HCT116 (cell line): ENCODE results near the gene PPP3R1. TPM values are rescaled to one million over a fixed set of nuclear protein-coding genes. Genes with fewer than 3 reads are reported as not detected.
A peak's percentile ranks its signal among the peaks of the same experiment; 100 is the strongest.

Experiments
- ATAC-seq: fragments of 200-7000 bp; cut with Tn5 transposase; 2 replicates; pipeline ENCODE4 v1.9.1; 2020; ENCODE audit warnings: mild to moderate bottlenecking, moderate library complexity
- BruUV-seq: library from RNA; stranded (reverse); fragments of 400-500 nt; replicated peaks from 2 replicates; lab custom pipeline; 2021; lab: Mats Ljungman, UMichigan
- CTCF ChIA-PET: fragments of 300-600 bp; sonication (Branson Sonifier 250); formaldehyde crosslinking; loops from one replicate; lab custom pipeline; 2021; ENCODE audit warnings: antibody characterized with exemption; lab: Charles Lee
- POLR2A ChIA-PET: fragments of 300-600, 350-600 bp; sonication (Branson Sonifier 250); formaldehyde crosslinking; loops from one replicate; lab custom pipeline; 2021; ENCODE audit warnings: antibody characterized with exemption; lab: Charles Lee
- RAD21 ChIA-PET, 2 experiments: fragments of 300-600 bp; sonication (Branson Sonifier 250); formaldehyde crosslinking; loops; one replicate each; lab custom pipeline; 2023; ENCODE audit warnings: low total read pairs in 2 of 2; ENCODE audit not compliant: uncharacterized antibody in 2 of 2, unreplicated experiment in 2 of 2, low non-redundant PET in 1 of 2; lab: Charles Lee
- DNase-seq: peaks from one replicate; pipeline ENCODE4 v3.0.0-alpha.2; 2010; ENCODE audit warnings: low read depth, low spot score
- H2AFZ ChIP-seq: fragments of 200-600 bp; shearing (Covaris generic), sonication (generic); 2 replicates; pipeline ENCODE4 v1.6.1; 2017; ENCODE audit warnings: low read depth, mixed run types, mixed read lengths, antibody characterized with exemption, low read length; ENCODE audit not compliant: poor library complexity, severe bottlenecking
- H3K27ac ChIP-seq: 2 replicates; pipeline ENCODE4 v1.5.1; 2012; ENCODE audit warnings: low read depth, low read length
- H3K27me3 ChIP-seq: fragments of 200-600 bp; sonication (generic); 2 replicates; pipeline ENCODE4 v1.6.1; 2016; ENCODE audit warnings: mixed run types, low read length, mixed read lengths; ENCODE audit not compliant: insufficient read depth
- H3K36me3 ChIP-seq, 2 experiments: fragments of 200-500 bp in 1 of 2; fragments of 200-600 bp in 1 of 2; sonication (Bioruptor generic) in 1 of 2; sonication (generic) in 1 of 2; 2 replicates each; pipeline versions ENCODE4 v1.5.1 to v1.6.1; 2014 to 2016; ENCODE audit warnings: low read length in 2 of 2, inconsistent platforms in 1 of 2, mixed read lengths in 1 of 2, mixed run types in 1 of 2; ENCODE audit not compliant: insufficient read depth in 2 of 2, control insufficient read depth in 1 of 2
- H3K4me1 ChIP-seq, 2 experiments: fragments of 200-600 bp in 1 of 2; sonication (generic) in 1 of 2; 2 replicates each; pipeline versions ENCODE4 v1.5.1 to v1.6.1; 2012 to 2017; ENCODE audit warnings: low read length in 2 of 2, inconsistent platforms in 1 of 2, mild to moderate bottlenecking in 1 of 2, mixed read lengths in 1 of 2, mixed run types in 1 of 2, moderate library complexity in 1 of 2; ENCODE audit not compliant: insufficient read depth in 2 of 2, control insufficient read depth in 1 of 2
- H3K4me2 ChIP-seq: fragments of 200-600 bp; sonication (generic); 2 replicates; pipeline ENCODE4 v1.6.1; 2017; ENCODE audit warnings: mixed run types, low read length, mixed read lengths
- H3K4me3 ChIP-seq, 2 experiments: fragments of 200-600 bp in 1 of 2; sonication (generic) in 1 of 2; replicated peaks in 1 of 2; 2 replicates each; pipeline ENCODE4 v1.5.1; 2011 to 2016; ENCODE audit warnings: low read length in 2 of 2, control low read depth in 1 of 2, low read depth in 1 of 2, mild to moderate bottlenecking in 1 of 2, mixed read lengths in 1 of 2, mixed run types in 1 of 2
- H3K79me2 ChIP-seq: fragments of 200-600 bp; sonication (generic); 2 replicates; pipeline ENCODE4 v1.6.1; 2017; ENCODE audit warnings: mild to moderate bottlenecking, mixed run types, low read length, moderate library complexity, mixed read lengths; ENCODE audit not compliant: insufficient read depth
- H3K9ac ChIP-seq: fragments of 200-600 bp; sonication (generic); 2 replicates; pipeline ENCODE4 v1.6.1; 2016; ENCODE audit warnings: low read length, mixed read lengths
- H3K9me2 ChIP-seq: fragments of 200-600 bp; sonication (generic), shearing (Covaris generic); 2 replicates; pipeline ENCODE4 v1.6.1; 2017; ENCODE audit warnings: mixed run types, mild to moderate bottlenecking, moderate library complexity; ENCODE audit not compliant: insufficient read depth
- H3K9me3 ChIP-seq, 2 experiments: fragments of 200-500 bp in 1 of 2; fragments of 200-600 bp in 1 of 2; sonication (Bioruptor generic) in 1 of 2; sonication (generic) in 1 of 2; 2 replicates each; pipeline ENCODE4 v1.6.1; 2014 to 2017; ENCODE audit warnings: low read length in 2 of 2, mixed read lengths in 2 of 2, inconsistent platforms in 1 of 2, low read depth in 1 of 2, mild to moderate bottlenecking in 1 of 2, mixed run types in 1 of 2, moderate library complexity in 1 of 2; ENCODE audit not compliant: control insufficient read depth in 1 of 2, insufficient read depth in 1 of 2
- H4K20me1 ChIP-seq: fragments of 200-600 bp; sonication (generic), shearing (Covaris generic); 2 replicates; pipeline ENCODE4 v1.6.1; 2017; ENCODE audit warnings: mixed run types, mild to moderate bottlenecking, moderate library complexity; ENCODE audit not compliant: insufficient read depth
- CBX3 ChIP-seq: IDR thresholded peaks from 2 replicates; pipeline ENCODE4 v1.6.1; 2012; ENCODE audit warnings: low read depth
- ELF1 ChIP-seq: IDR thresholded peaks from 2 replicates; pipeline ENCODE4 v1.6.1; 2012; ENCODE audit warnings: low read depth, borderline replicate concordance
- EZH2 ChIP-seq: fragments of 200-600 bp; sonication (generic); IDR thresholded peaks from 2 replicates; pipeline ENCODE4 v1.6.1; 2017; ENCODE audit warnings: antibody characterized with exemption, mixed run types
- EZH2phosphoT487 ChIP-seq: fragments of 200-600 bp; IDR thresholded peaks from 2 replicates; pipeline ENCODE4 v1.6.1; 2018; ENCODE audit warnings: antibody characterized with exemption, borderline replicate concordance
- FOSL1 ChIP-seq: IDR thresholded peaks from 2 replicates; pipeline ENCODE4 v1.6.1; 2012; ENCODE audit warnings: low read depth
- JUND ChIP-seq: IDR thresholded peaks from 2 replicates; pipeline ENCODE4 v1.6.1; 2012
- POLR2AphosphoS5 ChIP-seq: IDR thresholded peaks from 2 replicates; pipeline ENCODE4 v1.6.1; 2011; ENCODE audit warnings: mild to moderate bottlenecking, low read depth, low read length, moderate library complexity
- YY1 ChIP-seq: IDR thresholded peaks from 2 replicates; pipeline ENCODE4 v1.6.1; 2011; ENCODE audit warnings: low read length, low read depth, moderate library complexity, mild to moderate bottlenecking; ENCODE audit not compliant: insufficient replicate concordance; ENCODE audit errors: extremely low read depth
- ZBTB33 ChIP-seq: IDR thresholded peaks from 2 replicates; pipeline ENCODE4 v1.6.1; 2011; ENCODE audit warnings: mild to moderate bottlenecking, low read length, moderate library complexity; ENCODE audit not compliant: insufficient replicate concordance; ENCODE audit errors: extremely low read depth
- ZFX ChIP-seq: fragments of 450-650 bp; IDR thresholded peaks from 2 replicates; pipeline ENCODE4 v1.6.1; 2017
- ZNF274 ChIP-seq: fragments of 200-500 bp; sonication (Bioruptor generic); IDR thresholded peaks from 2 replicates; pipeline ENCODE4 v1.6.1; 2014; ENCODE audit warnings: mild to moderate bottlenecking, low read depth, low read length, inconsistent platforms
- intact Hi-C: fragments of 100-400 bp; cut with micrococcal nuclease; formaldehyde crosslinking; loops from 2 replicates; pipeline ENCODE4 v1.10.0; 2022
- total RNA-seq: library from RNA; stranded (reverse); gene quantifications from one replicate; pipeline ENCODE4 v1.2.1, GENCODE V29; 2021; ENCODE audit not compliant: unreplicated experiment
- TF ChIP-seq, protein P1 (sequence below): IDR thresholded peaks from 2 replicates; pipeline ENCODE4 v1.6.1; 2012
- TF ChIP-seq, protein P2 (sequence below): IDR thresholded peaks from 2 replicates; pipeline ENCODE4 v1.6.1; 2012; ENCODE audit warnings: low read depth

Gene PPP3R1
- total RNA-seq, 1 experiment from 2014 or later: 69.9 TPM

- Histone ChIP-seq H3K4me3 (no peak overlapping the region), H3K9me3 (no peaks in the 10 kb centered on the region), H3K9me2 (no peaks in the 10 kb centered on the region), H3K4me2 (no peak overlapping the region), H3K4me1 (no peaks in the 10 kb centered on the region), H3K36me3 (peaks cover 8 to 27% of the 10 kb centered on the region in 2 experiments; a peak in 2 of 4 replicates), H3K27me3 (no peaks in the 10 kb centered on the region), H3K27ac (no peak overlapping the region), H3K79me2 (peaks cover 18% of the 10 kb centered on the region; the same call in 1 of the 2 replicates), H3K9ac (no peak overlapping the region), H4K20me1 (no peaks in the 10 kb centered on the region; the same call in 1 of the 2 replicates), H2AFZ (no peak overlapping the region)
- RAD21 ChIA-PET: no interaction called here
- DNase-seq (no peak), ATAC-seq (no peak)
- CTCF ChIA-PET: interaction anchor here (0.7 to 1.5 kb wide), 4 partner anchors 7 to 113 kb away, joined by 3 to 5 read pairs (median 3); no protein-coding TSS in a partner anchor
- POLR2A ChIA-PET: interaction anchor here (0.6 kb wide), 1 partner anchor 11 kb away, joined by 6 read pairs; no protein-coding TSS in a partner anchor
- BruUV-seq: TSS peak; percentile 47
- TF ChIP-seq EZH2: no peak
- no peak for TF ChIP-seq POLR2AphosphoS5
- TF ChIP-seq ZBTB33: no peak
- TF ChIP-seq ELF1: no peak
- intact Hi-C loops: no loop called here
Observed at GRCh38 chr2:68178954-68179627, 73.2 kb downstream of the PPP3R1 start.

- no peak overlapping the region for H3K4me2 ChIP-seq
- ChIA-PET POLR2A (interaction anchor here (0.6 kb wide), 1 partner anchor 10 kb away, joined by 6 read pairs; no protein-coding TSS in a partner anchor), RAD21 (no interaction called here), CTCF (interaction anchor here (0.7 to 1.5 kb wide), 3 partner anchors 8 to 18 kb away, joined by 3 to 5 read pairs (median 3); no protein-coding TSS in a partner anchor)
- no peak overlapping the region for H3K9ac ChIP-seq
- no peak for DNase-seq
- H3K36me3 ChIP-seq: peaks cover 9 to 24% of the 10 kb centered on the region in 2 experiments; a peak in 3 of 4 replicates
- H3K9me3 ChIP-seq: no peaks in the 10 kb centered on the region
- no peak overlapping the region for H2AFZ ChIP-seq
- no peak overlapping the region for H3K4me3 ChIP-seq
- ATAC-seq: no peak
- H3K27ac ChIP-seq: no peak overlapping the region
- no peaks in the 10 kb centered on the region for H3K9me2 ChIP-seq
- no TSS peak for BruUV-seq
- peaks cover 13% of the 10 kb centered on the region; the same call in 1 of the 2 replicates for H3K79me2 ChIP-seq
- H4K20me1 ChIP-seq: no peaks in the 10 kb centered on the region; the same call in 1 of the 2 replicates
- no peaks in the 10 kb centered on the region for H3K4me1 ChIP-seq
- intact Hi-C loops: no loop called here
- H3K27me3 ChIP-seq: no peaks in the 10 kb centered on the region
- TF ChIP-seq, protein P1, sequence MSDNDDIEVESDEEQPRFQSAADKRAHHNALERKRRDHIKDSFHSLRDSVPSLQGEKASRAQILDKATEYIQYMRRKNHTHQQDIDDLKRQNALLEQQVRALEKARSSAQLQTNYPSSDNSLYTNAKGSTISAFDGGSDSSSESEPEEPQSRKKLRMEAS: no peak
- TF ChIP-seq, protein P2, sequence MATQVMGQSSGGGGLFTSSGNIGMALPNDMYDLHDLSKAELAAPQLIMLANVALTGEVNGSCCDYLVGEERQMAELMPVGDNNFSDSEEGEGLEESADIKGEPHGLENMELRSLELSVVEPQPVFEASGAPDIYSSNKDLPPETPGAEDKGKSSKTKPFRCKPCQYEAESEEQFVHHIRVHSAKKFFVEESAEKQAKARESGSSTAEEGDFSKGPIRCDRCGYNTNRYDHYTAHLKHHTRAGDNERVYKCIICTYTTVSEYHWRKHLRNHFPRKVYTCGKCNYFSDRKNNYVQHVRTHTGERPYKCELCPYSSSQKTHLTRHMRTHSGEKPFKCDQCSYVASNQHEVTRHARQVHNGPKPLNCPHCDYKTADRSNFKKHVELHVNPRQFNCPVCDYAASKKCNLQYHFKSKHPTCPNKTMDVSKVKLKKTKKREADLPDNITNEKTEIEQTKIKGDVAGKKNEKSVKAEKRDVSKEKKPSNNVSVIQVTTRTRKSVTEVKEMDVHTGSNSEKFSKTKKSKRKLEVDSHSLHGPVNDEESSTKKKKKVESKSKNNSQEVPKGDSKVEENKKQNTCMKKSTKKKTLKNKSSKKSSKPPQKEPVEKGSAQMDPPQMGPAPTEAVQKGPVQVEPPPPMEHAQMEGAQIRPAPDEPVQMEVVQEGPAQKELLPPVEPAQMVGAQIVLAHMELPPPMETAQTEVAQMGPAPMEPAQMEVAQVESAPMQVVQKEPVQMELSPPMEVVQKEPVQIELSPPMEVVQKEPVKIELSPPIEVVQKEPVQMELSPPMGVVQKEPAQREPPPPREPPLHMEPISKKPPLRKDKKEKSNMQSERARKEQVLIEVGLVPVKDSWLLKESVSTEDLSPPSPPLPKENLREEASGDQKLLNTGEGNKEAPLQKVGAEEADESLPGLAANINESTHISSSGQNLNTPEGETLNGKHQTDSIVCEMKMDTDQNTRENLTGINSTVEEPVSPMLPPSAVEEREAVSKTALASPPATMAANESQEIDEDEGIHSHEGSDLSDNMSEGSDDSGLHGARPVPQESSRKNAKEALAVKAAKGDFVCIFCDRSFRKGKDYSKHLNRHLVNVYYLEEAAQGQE: no peak
- TF ChIP-seq ZFX (no peak), CBX3 (no peak), POLR2AphosphoS5 (no peak), ZNF274 (no peak), YY1 (no peak), JUND (no peak), FOSL1 (no peak), EZH2phosphoT487 (no peak)
Observed at GRCh38 chr2:68178432-68178831, 73.9 kb downstream of the PPP3R1 start.
